Measurements from ENCODE around the gene STYK1.
"Not testable (repeated sequence)": the region's sequence is repeated elsewhere in the genome, so short reads cannot be mapped to it uniquely, and the experiment has no call there.

Gene STYK1

GRCh38 chr12:10689146-10689545, 15.3 kb upstream of the STYK1 start:
- no peak for DNase-seq (ENCODE audit: low read depth, low spot score)

DNA sequence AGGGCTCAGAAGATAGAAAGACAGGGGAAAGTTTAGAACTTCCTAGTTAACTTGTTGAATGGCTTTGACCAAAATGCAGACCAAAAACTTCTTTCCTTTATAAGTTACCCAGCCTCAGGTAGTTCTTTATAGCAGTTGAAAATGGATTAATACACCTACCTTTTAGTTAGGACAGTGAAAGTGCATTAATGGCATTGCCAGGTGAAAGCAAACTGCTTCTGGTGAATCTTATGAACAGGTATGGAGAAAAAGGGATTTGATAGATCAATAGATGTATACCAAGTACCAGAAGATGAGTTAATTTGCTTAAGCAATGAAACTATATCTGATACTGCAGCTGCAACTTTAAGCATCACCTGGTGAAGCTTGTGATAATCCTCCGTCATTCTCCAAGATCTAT, 14.2 kb upstream of the STYK1 start:
- no peak for DNase-seq (ENCODE audit: low read depth, low spot score)

DNA sequence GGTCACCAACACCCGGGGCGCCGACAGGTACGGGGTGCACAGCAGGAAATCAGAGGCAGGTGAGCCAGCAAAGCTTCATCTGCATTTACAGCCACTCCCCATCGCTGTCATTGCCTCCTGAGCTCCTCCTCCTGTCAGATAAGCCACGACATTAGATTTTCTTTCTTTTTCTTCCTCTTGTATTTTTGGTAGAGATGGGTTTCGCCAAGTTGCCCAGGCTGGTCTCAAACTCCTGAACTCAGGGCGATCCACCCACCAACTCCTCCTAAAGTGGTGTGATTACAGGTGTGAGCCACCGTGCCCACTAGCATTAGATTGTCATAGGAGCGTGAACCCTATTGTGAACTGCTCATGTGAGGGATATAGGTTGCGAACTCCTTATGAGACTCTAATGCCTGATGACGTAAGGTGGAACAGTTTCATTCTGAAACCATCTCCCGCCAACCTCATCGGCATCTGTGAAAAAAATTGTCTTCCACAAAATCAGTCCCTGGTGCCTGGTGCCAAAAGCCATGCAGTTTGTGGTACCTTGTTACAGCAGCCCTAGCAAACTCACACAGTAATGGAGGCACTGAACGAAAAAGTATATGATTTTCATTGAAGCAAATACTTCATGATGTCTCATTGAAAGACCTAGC, 1.5 kb downstream of the STYK1 start:
- no peak for DNase-seq (ENCODE audit: low read depth, low spot score)

- DNase-seq (ENCODE audit: low read depth, low spot score) = no peak
Measured at GRCh38 chr12:10669533-10669932, 4.3 kb downstream of the STYK1 start.

GRCh38 chr12:10668526-10668925, 5.3 kb downstream of the STYK1 start:
- no peak for DNase-seq (ENCODE audit: low read depth, low spot score)

DNA sequence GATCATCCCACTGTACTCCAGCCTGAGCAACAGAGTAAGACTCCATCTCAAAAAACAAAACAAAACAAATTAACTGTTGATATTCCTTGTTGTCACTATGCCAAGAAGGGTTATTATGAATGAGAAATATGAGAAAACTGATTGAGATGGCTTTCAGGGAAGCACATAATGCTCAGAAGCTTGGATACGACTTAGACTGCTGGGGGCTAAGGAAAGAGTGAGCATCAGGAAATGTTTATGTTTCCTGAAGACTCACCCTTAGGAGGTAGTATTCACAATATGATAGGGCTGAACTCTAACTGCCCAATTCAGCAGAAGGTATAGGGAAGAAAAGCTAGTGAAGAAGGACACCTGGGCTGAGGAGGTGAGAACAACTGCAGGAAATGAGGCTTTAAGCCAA, 6.3 kb downstream of the STYK1 start:
- DNase-seq (ENCODE audit: low read depth, low spot score) = no peak

GRCh38 chr12:10664499-10664898, 9.4 kb downstream of the STYK1 start:
- no peak for DNase-seq (ENCODE audit: low read depth, low spot score)

DNA sequence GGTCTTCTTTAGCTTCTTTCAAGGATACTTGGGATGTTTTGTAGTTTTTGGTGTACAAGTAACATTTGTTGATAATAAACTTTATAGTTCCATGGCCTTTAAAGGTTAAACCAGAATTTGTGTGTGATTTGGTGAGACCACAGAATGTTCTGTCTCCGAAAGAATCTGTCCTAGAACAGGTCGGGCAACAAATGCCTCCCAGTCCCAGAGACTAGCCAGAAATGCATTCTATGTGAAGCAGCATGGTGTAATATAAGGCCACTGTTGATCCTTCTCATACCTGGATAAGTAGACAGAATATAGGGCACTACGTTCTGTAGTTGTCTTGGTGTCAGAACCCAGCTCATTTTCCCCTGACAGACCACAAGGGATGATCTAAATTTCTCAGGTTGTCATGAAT, 10.0 kb downstream of the STYK1 start:
- no peak for DNase-seq (ENCODE audit: low read depth, low spot score)

DNA sequence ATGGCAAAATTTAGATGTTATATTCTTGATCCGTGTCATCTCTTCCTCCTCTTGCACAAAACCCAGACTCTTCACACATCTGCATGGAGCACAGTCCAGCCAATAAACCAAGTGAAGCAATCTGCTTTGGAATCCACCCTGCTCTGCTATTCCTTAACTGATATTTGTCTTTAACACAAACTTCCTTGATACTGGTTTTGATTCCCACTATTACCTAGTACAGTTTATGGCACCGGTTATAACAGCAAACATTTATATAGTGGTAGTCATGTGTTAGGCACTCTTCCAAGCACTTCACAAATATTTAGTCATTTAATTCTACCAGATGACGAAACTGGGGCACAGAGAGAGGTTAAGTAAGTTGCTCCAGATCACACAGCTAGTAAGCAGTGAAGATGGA, 12.5 kb downstream of the STYK1 start:
- DNase-seq (ENCODE audit: low read depth, low spot score) = no peak

GRCh38 chr12:10654003-10654402, 19.8 kb downstream of the STYK1 start:
- no peak for DNase-seq (ENCODE audit: low read depth, low spot score)

GRCh38 chr12:10652192-10652591, 21.7 kb downstream of the STYK1 start:
- DNase-seq (ENCODE audit: low read depth, low spot score) = no peak

- DNase-seq (ENCODE audit: low read depth, low spot score) = not testable (repeated sequence)
Measured at GRCh38 chr12:10646576-10646975, 27.3 kb downstream of the STYK1 start.

DNA sequence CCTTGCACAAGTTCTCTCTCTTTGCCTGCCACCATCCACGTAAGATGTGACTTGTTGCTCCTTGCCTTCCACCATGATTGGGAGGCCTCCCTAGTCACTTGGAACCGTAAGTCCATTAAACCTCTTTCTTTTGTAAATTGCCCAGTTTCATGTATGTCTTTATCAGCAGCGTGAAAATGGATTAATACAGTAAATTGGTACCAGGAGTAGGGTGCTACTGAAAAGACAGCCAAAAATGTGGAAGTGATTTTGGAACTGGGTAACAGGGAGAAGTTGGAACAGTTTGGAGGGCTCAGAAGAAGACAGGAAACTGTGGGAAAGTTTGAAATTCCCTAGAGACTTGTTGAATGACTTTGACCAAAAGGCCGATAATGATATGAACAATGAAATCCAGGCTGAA, 27.9 kb downstream of the STYK1 start:
- no peak for DNase-seq (ENCODE audit: low read depth, low spot score)

DNA sequence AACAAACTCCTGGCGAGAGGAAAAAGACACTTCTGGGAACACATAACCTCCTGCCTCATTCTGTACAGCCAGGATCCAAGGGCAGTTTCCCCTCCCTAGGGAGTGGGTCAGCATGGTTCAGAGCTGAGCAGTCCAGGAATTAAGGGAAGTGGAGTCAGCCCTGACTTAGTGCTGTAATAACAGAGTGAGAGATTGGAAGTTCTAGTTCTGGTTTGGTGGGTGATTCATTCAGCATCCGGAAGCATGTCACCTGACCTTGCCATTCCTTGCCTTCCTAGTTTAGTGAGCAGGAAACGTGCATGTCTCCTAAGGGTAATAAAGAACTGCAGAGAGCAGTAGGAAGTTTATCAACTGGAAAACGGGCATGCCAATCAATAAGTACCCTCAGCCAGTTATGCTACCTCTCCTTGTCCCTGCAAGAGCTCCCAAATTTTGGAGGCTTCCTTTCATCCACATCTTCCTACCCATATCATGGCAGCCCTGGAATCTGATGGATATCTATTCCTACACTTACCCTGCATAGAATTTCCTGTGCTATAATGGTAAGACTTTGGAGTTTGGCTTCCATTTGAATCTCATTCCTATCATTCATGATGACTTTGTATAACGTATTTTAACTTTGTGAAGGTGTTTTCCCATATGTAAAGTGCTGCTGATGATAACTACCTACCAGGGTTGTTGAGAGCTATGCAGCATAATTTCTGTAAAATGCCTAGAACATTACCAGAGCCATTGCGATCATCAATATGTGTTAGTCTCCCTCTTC, 31.9 kb downstream of the STYK1 start:
- DNase-seq (ENCODE audit: low read depth, low spot score) = peak; percentile 15

- no peak for DNase-seq (ENCODE audit: low read depth, low spot score)
Measured at GRCh38 chr12:10638728-10639127, 35.1 kb downstream of the STYK1 start.

DNA sequence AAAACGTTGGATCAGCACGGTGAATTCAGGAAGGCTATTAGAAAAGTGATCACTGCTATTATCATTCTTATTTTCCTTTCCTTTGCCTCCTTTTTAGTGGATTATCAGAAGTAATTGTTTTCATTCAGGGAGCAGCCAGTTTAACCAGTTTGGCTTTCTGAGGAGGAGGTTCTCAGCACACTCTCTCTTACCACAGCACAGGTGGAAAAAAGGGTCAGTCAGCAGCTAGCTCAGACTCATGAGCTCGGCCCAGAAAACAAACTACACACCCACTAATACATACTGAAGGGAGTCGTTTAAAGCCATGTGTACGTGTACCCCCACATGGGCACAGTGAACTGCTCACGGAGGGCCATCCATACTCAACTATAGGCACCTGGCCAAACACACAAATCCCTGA, 37.2 kb downstream of the STYK1 start:
- DNase-seq (ENCODE audit: low read depth, low spot score) = no peak

DNA sequence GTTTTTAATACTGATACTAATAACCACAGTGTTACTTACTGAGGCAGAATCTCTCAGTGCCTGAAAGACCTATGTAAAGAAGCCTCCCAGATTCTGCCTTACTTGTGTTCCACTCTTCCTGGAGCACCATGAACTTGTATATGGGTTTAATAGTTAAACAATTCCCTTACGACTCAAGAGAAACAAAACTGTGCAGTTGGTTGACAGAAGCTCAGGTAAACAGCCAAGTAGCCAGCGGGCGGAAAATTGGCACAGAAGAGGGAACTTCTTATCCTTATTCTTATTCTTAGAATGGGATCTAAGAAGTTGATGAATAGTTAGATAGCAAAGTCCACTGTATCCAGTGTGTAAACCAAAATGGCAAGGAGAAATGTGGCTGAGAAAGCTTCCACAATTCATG, 37.7 kb downstream of the STYK1 start:
- no peak for DNase-seq (ENCODE audit: low read depth, low spot score)

- no peak for DNase-seq (ENCODE audit: low read depth, low spot score)
Measured at GRCh38 chr12:10635306-10635705, 38.5 kb downstream of the STYK1 start.

DNA sequence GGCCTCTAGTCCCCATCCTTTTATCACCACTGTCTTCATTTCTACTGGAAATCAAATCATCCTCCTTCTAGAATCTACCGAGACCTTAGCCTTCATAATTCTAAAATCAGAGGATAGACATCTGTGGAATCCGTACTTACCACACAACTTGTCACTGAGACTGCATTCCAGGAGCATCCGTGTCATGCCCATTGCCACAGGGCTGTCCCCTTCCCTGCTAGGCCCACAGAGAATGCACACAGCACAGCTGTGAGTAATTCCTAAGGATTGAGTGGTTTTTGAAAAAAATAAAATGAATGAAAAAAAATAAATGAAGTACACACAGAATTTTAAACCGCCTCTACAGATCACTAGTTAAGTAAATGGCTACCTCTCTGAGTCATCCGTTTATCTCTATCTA, 39.4 kb downstream of the STYK1 start:
- DNase-seq (ENCODE audit: low read depth, low spot score) = peak; percentile 68

DNA sequence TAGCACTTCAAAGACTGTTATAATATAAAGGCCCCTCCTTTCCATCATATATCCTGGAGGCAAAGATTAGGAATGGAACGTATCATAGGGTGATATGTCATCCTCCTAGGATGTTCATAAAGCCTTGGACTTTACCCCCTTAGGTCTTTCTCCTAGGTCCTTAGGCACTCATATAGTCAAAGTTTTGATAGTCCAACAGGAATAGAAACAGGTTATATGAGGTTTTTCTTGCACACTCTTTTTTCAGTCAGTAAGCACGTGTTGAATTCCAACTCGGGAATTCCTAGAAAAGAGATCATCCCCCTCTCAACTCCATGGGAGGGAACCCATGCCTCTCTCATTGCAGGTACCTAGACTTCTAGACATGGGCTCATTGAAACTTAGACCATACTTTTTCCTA, 40.3 kb downstream of the STYK1 start:
- no peak for DNase-seq (ENCODE audit: low read depth, low spot score)

- DNase-seq (ENCODE audit: low read depth, low spot score) = peak; percentile 20
Measured at GRCh38 chr12:10632226-10632625, 41.6 kb downstream of the STYK1 start.

DNA sequence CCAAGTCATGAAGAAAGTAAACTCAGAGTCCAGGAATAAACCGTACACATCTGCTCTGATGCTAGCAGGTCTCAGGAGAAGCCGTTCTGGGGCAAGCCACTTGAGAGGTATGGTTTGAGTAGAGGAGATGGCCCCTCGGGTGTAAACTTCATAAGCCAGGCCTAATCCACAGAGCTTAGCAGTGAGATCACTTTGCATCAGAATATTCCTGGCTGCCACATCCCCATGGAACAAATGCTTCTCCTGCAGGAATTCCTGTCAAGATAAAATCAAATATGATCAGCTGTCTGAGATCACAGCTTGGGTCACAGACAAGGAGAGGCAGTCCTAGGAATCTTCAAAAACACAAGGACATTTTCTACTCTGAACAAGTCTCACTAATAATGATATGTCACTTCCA, 49.2 kb downstream of the STYK1 start:
- no peak for DNase-seq (ENCODE audit: low read depth, low spot score)

DNA sequence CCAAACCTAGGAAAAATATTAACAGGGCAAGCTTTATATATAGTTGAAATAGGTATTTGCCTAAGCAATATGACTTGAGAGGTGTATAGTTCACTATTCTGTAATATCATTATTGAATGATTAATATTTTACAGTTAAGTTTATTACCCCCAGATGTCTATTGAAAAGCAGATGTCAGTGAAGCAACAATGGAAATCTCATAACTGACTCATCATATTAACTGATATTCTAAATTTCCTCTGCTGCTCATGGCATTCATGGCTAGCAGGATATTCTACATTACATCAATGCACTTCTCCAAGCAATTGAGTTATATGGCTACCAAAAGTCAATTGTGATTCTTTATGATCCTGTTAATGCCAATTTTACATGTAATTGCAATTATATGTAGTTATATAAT, 50.7 kb downstream of the STYK1 start:
- no peak for DNase-seq (ENCODE audit: low read depth, low spot score)

GRCh38 chr12:10621278-10621677, 52.6 kb downstream of the STYK1 start:
- no peak for DNase-seq (ENCODE audit: low read depth, low spot score)
